B cell (primary cell): ENCODE measurements around the gene MYO5C. TPM values are rescaled to one million over a fixed set of nuclear protein-coding genes. Genes with fewer than 3 reads are reported as not detected.

Source experiments
- ATAC-seq: fragments of 200-7000 bp; cut with Tn5 transposase; one replicate; pipeline ENCODE4 v1.10.0; 2021; ENCODE audit warnings: low read depth, mild to moderate bottlenecking, moderate number of reproducible peaks, moderate library complexity
- CTCF ChIA-PET: fragments of 350-600 bp; sonication (Branson Sonifier 250); formaldehyde crosslinking; loops from one replicate; lab custom pipeline; 2021; ENCODE audit warnings: antibody characterized with exemption, inconsistent platforms; lab: Charles Lee
- POLR2A ChIA-PET: fragments of 350-600 bp; sonication (Branson Sonifier 250); formaldehyde crosslinking; loops from one replicate; lab custom pipeline; 2021; ENCODE audit warnings: antibody characterized with exemption; lab: Charles Lee
- DNase-seq: peaks from one replicate; pipeline ENCODE4 v3.0.0; 2013
- H2AFZ ChIP-seq: 2 replicates; pipeline ENCODE4 v1.6.1; 2012; ENCODE audit warnings: mild to moderate bottlenecking, low read depth, low read length; ENCODE audit not compliant: insufficient read depth, poor library complexity, severe bottlenecking
- H3K27ac ChIP-seq, 2 donors: 1 replicate in 1 of 2; 2 replicates in 1 of 2; pipeline ENCODE4 v1.5.1; 2012 to 2013; ENCODE audit warnings: low read length in 2 of 2, mild to moderate bottlenecking in 2 of 2, moderate library complexity in 1 of 2
- H3K27me3 ChIP-seq, 4 experiments: fragments of 200-600 bp in 1 of 4; sonication (generic) in 1 of 4; replicated peaks in 1 of 4; 1 replicate in 2 of 4; 2 replicates in 2 of 4; pipeline versions ENCODE4 v1.6.1 to v1.7.0; 2013 to 2016; ENCODE audit warnings: low read length in 3 of 4, mild to moderate bottlenecking in 2 of 4, mixed read lengths in 1 of 4, moderate library complexity in 1 of 4; ENCODE audit not compliant: insufficient read depth in 4 of 4, control insufficient read depth in 3 of 4; ENCODE audit errors: control extremely low read depth in 1 of 4
- H3K36me3 ChIP-seq, 2 experiments: replicated peaks in 1 of 2; 1 replicate in 1 of 2; 2 replicates in 1 of 2; pipeline versions ENCODE4 v1.6.1 to v1.7.1; 2013; ENCODE audit warnings: low read length in 1 of 2; ENCODE audit not compliant: insufficient read depth in 2 of 2, control insufficient read depth in 1 of 2; ENCODE audit errors: control extremely low read depth in 1 of 2, extremely low read depth in 1 of 2
- H3K4me1 ChIP-seq, 2 donors: fragments of 200-600 bp in 1 of 2; sonication (generic) in 1 of 2; 1 replicate in 1 of 2; 2 replicates in 1 of 2; pipeline versions ENCODE4 v1.5.1 to v1.6.1; 2013 to 2017; ENCODE audit warnings: low read length in 2 of 2; ENCODE audit not compliant: control insufficient read depth in 2 of 2, insufficient read depth in 2 of 2
- H3K4me2 ChIP-seq: replicated peaks from 2 replicates; pipeline ENCODE3; 2012; ENCODE audit warnings: mild to moderate bottlenecking, low read depth, low read length; ENCODE audit not compliant: poor library complexity, severe bottlenecking
- H3K4me3 ChIP-seq, 5 experiments: fragments of 200-600 bp in 1 of 5; sonication (generic) in 1 of 5; 1 replicate in 3 of 5; 2 replicates in 2 of 5; pipeline versions ENCODE4 v1.5.1 to v1.7.0; 2011 to 2016; ENCODE audit warnings: low read length in 4 of 5, mild to moderate bottlenecking in 4 of 5, low read depth in 2 of 5, control low read depth in 1 of 5, moderate library complexity in 1 of 5; ENCODE audit not compliant: insufficient read depth in 1 of 5; ENCODE audit errors: control extremely low read depth in 1 of 5, extremely low read depth in 1 of 5
- H3K79me2 ChIP-seq: fragments of 200-600 bp; sonication (generic); one replicate; pipeline ENCODE4 v1.6.0; 2016; ENCODE audit warnings: low read length; ENCODE audit not compliant: control insufficient read depth, insufficient read depth
- H3K9ac ChIP-seq: fragments of 200-600 bp; sonication (generic); 2 replicates; pipeline ENCODE4 v1.6.1; 2017; ENCODE audit warnings: mild to moderate bottlenecking, low read length, moderate library complexity
- H3K9me3 ChIP-seq, 3 donors: one replicate each; pipeline versions ENCODE4 v1.6.1 to v1.7.1; 2013; ENCODE audit warnings: low read length in 2 of 3; ENCODE audit not compliant: control insufficient read depth in 2 of 3, insufficient read depth in 1 of 3; ENCODE audit errors: control extremely low read depth in 1 of 3
- H4K20me1 ChIP-seq: 2 replicates; pipeline ENCODE4 v1.6.0; 2012; ENCODE audit warnings: mild to moderate bottlenecking, low read length; ENCODE audit not compliant: insufficient read depth, control insufficient read depth, poor library complexity, severe bottlenecking
- H3K27ac Mint-ChIP-seq: one replicate; pipeline ENCODE4 v1.8.0; 2021; ENCODE audit warnings: mixed read lengths
- H3K27me3 Mint-ChIP-seq: one replicate; pipeline ENCODE4 v1.8.0; 2021; ENCODE audit warnings: mixed read lengths
- H3K4me1 Mint-ChIP-seq: one replicate; pipeline ENCODE4 v1.8.0; 2021; ENCODE audit warnings: mixed read lengths
- H3K4me3 Mint-ChIP-seq: one replicate; pipeline ENCODE4 v1.8.0; 2021; ENCODE audit warnings: mixed read lengths
- H3K9me3 Mint-ChIP-seq: one replicate; pipeline ENCODE4 v1.8.0; 2022; ENCODE audit warnings: mixed read lengths; ENCODE audit not compliant: insufficient read depth
- EZH2 ChIP-seq: IDR thresholded peaks from 2 replicates; pipeline ENCODE4 v1.6.1; 2012; ENCODE audit warnings: borderline replicate concordance, low read depth, mild to moderate bottlenecking, moderate library complexity, low read length; ENCODE audit not compliant: insufficient read depth, poor library complexity, severe bottlenecking
- WGBS: methylation state at CpG from one replicate; pipeline ENCODE4 v1.1.5; 2013; ENCODE audit warnings: missing lambda C conversion rate; ENCODE audit not compliant: insufficient coverage; 5-methylcytosine and 5-hydroxymethylcytosine counted together
- intact Hi-C: fragments of 100-400 bp; cut with micrococcal nuclease; formaldehyde crosslinking; loops from one replicate; pipeline ENCODE4 v1.10.0; 2022
- polyA plus RNA-seq: library from polyadenylated mRNA; depleted of rRNA; stranded (reverse); fragments of >200 nt; gene quantifications from 2 replicates; pipeline ENCODE4 v1.2.3, GENCODE V29; 2012
- total RNA-seq, 2 donors: library from RNA; stranded (reverse); fragments of 120-200 nt in 1 of 2; gene quantifications; 1 replicate in 1 of 2; 2 replicates in 1 of 2; pipeline versions ENCODE4 v1.2.3 to v1.2.4, GENCODE V29; 2013 to 2022
- TF ChIP-seq, protein P1 (sequence below): fragments of 200-600 bp; IDR thresholded peaks from one replicate; pipeline ENCODE4 v1.8.0; 2022; ENCODE audit warnings: antibody characterized with exemption, mild to moderate bottlenecking

MYO5C gene
- total and polyA plus RNA-seq, 2 donors (not counting 1 experiment from before 2014, with no cell fraction given): 0.54 to 4.5 TPM

DNA sequence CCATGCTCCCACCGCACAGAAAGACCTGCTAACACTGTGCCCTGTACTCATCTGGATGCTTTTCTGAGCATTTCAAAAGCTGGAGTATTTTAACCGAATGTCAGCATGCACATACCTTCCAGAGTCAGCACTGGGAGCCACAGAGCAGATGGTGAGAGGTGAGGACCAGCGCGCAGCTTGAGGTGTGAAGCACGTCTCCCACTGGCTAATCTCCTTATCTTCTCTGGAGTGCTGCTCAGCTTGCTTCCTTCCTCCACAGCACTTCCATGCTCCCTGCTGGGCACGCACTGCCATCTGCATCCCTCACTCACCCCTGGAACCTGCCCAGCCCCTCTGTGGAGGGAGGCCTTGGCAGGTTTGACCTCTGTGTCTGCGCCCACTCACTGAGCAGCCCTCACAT is 104.4 kb downstream of the MYO5C start, which contains the start of gene GNB5:
GNB5 (minus strand) TSS at position 186 of the 400 bp plus-strand sequence. CDS start 6,716 bp downstream, outside the sequence.
- no peak within 1 kb of the TSS for H3K4me3 Mint-ChIP-seq
- ChIA-PET POLR2A (interaction anchor here (0.7 kb wide), 1 partner anchor 53 kb away, joined by 8 read pairs; no protein-coding TSS in a partner anchor), CTCF (interaction anchor here (0.6 kb wide), 1 partner anchor 120 kb away, joined by 3 read pairs; no protein-coding TSS in a partner anchor)
- no peak within 1 kb of the TSS for H3K27ac ChIP-seq
- no peaks in the 10 kb centered on the region for H3K27me3 Mint-ChIP-seq
- no peak within 1 kb of the TSS for H3K27ac Mint-ChIP-seq
- H3K36me3 ChIP-seq: peaks cover 0 to 6% of the 10 kb centered on the region in 2 experiments
- H3K9me3 Mint-ChIP-seq: no peaks in the 10 kb centered on the region
- H2AFZ ChIP-seq: no peak within 1 kb of the TSS
- no peaks in the 10 kb centered on the region for H4K20me1 ChIP-seq
- H3K9ac ChIP-seq: no peak within 1 kb of the TSS
- DNase-seq: no peak
- no peak for ATAC-seq
- no peaks in the 10 kb centered on the region for H3K4me1 Mint-ChIP-seq
- WGBS: 73% methylated on average over 7 of the region's 7 CpGs
- TF ChIP-seq, protein P1, sequence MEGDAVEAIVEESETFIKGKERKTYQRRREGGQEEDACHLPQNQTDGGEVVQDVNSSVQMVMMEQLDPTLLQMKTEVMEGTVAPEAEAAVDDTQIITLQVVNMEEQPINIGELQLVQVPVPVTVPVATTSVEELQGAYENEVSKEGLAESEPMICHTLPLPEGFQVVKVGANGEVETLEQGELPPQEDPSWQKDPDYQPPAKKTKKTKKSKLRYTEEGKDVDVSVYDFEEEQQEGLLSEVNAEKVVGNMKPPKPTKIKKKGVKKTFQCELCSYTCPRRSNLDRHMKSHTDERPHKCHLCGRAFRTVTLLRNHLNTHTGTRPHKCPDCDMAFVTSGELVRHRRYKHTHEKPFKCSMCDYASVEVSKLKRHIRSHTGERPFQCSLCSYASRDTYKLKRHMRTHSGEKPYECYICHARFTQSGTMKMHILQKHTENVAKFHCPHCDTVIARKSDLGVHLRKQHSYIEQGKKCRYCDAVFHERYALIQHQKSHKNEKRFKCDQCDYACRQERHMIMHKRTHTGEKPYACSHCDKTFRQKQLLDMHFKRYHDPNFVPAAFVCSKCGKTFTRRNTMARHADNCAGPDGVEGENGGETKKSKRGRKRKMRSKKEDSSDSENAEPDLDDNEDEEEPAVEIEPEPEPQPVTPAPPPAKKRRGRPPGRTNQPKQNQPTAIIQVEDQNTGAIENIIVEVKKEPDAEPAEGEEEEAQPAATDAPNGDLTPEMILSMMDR: no peak
- no peak for TF ChIP-seq EZH2
- no peaks in the 10 kb centered on the region for H3K27me3 ChIP-seq
- no peaks in the 10 kb centered on the region for H3K9me3 ChIP-seq
- intact Hi-C loops: no loop called here
- no peaks in the 10 kb centered on the region for H3K4me1 ChIP-seq
- H3K4me2 ChIP-seq: no peak within 1 kb of the TSS
- no peaks in the 10 kb centered on the region for H3K79me2 ChIP-seq
- H3K4me3 ChIP-seq: no peak within 1 kb of the TSS
